ENCODE data around the gene DYNC2LI1.

DYNC2LI1 gene

GRCh38 chr2:43819491-43820163 is 45.8 kb downstream of the DYNC2LI1 start:
- no peak for ATAC-seq

DNA sequence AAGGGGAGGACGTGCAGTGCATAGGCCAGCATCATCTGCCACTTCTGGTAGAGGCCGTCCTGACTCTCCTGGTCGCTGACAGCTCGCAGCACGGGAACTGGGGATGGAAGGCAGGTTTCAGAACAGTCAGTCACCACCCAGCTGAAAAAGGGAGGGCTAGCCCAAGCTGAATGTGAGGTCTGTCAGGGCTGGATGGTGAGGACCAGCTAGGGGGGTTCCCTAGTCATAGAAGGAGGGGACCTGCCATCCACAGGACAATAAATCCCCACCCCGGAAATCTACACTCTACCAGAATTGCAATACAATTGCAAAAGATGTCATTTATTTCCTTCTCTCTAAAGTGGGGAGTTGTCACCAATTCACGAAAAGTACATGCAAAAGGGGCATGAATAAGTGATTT is 49.0 kb downstream of the DYNC2LI1 start:
- no peak for ATAC-seq

GRCh38 chr2:43823751-43824150 is 49.9 kb downstream of the DYNC2LI1 start:
- ATAC-seq, result no peak

DNA sequence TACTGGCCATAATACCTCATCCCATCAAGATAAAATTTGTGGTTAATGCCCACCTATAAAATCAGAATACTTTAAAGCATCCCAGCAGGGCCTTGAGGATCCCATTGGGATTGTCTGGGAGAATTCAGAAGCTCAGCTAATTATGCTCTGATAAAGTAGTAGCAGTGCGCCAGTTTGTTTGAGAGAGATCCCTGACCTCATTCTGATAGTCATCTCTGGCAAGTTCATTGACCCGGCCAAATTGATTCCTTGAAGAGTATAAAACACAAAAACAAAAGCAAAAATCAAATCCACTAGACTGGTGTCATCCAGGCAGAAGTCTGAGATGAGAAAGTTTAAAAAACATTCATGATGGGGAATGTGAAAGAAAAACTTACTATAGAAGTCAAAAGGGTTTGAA is 50.7 kb downstream of the DYNC2LI1 start:
- no peak for ATAC-seq

DNA sequence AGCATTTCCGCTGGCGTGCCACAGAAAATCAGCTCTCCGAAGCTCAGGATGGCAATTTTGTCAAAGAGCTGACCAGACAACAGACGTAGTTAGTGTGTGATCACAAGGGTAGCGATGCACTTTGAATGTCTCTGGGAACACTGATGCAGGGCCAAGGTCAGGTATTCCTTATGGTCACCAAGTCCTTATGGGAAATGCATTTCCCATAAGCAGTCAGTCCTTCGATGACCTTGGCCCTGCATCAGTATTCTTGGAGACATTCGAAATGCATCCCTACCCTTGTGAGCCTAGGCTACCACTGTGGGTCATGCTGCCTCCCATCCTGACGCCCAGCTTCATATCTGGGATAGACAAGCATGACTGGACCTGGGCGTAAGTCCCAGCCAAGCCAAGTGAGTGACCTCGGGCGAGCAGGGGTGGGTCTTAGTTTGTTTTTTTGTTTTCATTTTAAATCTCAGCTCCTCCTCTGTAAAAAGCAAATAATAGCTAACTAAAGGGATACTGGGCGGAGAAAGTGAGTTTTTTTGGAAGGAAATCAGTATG is 51.2 kb downstream of the DYNC2LI1 start:
- no peak for ATAC-seq

- no peak for ATAC-seq
These were observed 52.0 kb downstream of the DYNC2LI1 start for GRCh38 chr2:43825841-43826240.

DNA sequence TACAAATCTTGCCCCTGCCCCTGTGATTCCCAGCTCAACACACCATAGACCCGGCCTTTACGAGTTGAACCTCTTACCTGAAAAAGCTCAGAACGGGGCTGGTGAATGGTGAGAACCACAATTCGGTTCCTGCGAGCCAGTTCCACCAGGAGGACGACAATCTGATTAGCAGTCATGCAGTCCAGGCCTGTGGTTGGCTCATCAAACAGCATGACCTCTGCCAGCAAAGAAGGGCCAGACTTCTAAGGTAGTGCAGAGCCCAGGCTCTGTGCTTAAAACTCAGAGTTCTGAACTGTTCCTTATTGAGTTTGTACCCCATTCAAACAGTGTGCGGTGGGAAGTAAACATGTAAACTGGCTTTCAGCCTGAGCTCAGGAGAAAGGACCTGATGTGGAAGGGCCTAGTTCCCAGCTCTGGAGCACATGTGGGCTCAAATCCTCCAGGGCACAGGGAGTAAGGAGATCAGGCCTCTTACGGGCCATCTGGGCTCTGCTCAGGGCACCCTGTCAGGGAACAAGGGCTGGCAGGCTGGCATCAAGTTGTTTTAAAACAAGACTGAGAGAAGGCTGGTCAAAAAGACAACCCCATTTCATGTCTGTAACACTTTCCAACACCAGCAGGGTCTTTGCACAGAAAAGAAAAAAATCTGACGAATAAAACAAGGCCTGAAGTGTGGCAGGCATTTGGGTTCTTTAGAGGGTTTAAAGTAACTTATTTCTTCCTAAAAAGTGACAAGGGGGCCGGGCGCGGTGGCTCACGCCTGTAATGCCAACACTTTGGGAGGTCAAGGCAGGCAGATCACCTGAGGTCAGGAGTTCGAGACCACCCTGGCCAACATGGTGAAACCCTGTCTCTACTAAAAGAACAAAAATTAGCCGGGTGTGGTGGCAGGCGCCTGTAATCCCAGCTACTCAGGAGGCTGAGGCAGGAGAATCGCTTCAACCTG is 52.7 kb downstream of the DYNC2LI1 start:
- no peak for ATAC-seq

GRCh38 chr2:43831543-43832294 is 57.9 kb downstream of the DYNC2LI1 start:
- no peak for ATAC-seq

- ATAC-seq, result no peak
These were observed 58.6 kb downstream of the DYNC2LI1 start for GRCh38 chr2:43832457-43832856.

GRCh38 chr2:43837033-43837432 is 63.2 kb downstream of the DYNC2LI1 start:
- ATAC-seq, result no peak

- no peak for ATAC-seq
These were observed 64.2 kb downstream of the DYNC2LI1 start for GRCh38 chr2:43837831-43838559.

DNA sequence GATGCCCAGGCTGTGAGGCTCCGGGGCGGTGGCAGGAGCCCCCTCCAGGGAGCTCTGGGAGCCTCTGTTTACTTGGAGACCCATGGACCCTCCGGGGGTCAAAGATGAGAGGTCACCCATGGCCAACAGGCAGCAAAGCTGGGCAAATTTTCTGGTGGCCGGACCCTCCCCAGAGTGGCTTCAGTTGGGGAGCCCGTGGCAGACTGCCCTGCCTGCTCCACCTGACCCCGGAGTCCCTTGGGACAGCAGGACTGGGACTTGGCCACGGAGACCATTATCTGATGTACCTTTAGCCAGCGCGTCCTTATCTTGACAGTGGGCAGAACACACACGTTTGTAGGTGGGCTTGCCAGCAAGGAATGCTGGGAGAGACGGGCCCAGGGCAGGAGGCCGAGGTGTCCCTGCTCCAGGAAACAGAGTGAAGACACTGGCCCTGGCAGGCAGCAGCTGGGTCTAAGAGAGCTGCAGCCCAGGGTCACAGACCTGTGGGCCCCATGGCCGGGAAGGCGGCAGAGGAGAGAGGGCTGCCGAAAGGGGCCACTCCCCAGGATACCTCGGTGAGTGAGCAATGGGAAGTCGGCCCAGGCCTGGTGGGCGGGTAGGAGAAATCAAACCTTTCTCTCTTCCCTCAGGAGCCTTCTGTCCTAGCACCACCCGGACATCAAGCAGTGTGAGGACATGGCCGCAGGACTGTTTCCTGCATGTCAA is 64.9 kb downstream of the DYNC2LI1 start, which contains the start of the genes ABCG5 and ABCG8:
ABCG5 (minus strand) TSS at position 280 of the 708 bp plus-strand sequence; CDS start at position 120, 160 bp downstream.
ABCG8 (plus strand) TSS at position 412 of the 708 bp plus-strand sequence; CDS start at position 495, 83 bp downstream.
- ATAC-seq, result no peak

- no peak for ATAC-seq
These were observed 66.1 kb downstream of the DYNC2LI1 start for GRCh38 chr2:43839776-43840564.

- ATAC-seq, result no peak
These were observed 67.1 kb downstream of the DYNC2LI1 start for GRCh38 chr2:43840965-43841364.

GRCh38 chr2:43841949-43842865 is 68.4 kb downstream of the DYNC2LI1 start:
- no peak for ATAC-seq

DNA sequence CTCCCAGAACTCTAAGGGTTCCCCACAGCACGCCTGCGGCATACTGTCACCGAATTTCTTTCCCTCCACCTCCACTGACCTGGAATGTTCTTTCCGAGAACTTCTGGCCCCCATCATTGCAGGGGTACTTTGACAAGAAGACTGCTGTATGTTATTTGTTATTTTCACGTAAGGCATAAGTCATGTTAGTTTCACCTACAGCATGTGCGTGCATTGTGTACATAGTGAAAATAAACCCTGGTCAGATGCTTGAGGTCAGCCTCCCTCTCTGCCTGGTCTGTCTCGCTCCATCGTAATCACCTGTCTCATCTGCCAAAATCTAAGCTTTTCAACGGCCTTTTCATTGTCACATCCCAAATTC is 69.0 kb downstream of the DYNC2LI1 start:
- ATAC-seq, result no peak

- no peak for ATAC-seq
These were observed 71.3 kb downstream of the DYNC2LI1 start for GRCh38 chr2:43845181-43845580.

DNA sequence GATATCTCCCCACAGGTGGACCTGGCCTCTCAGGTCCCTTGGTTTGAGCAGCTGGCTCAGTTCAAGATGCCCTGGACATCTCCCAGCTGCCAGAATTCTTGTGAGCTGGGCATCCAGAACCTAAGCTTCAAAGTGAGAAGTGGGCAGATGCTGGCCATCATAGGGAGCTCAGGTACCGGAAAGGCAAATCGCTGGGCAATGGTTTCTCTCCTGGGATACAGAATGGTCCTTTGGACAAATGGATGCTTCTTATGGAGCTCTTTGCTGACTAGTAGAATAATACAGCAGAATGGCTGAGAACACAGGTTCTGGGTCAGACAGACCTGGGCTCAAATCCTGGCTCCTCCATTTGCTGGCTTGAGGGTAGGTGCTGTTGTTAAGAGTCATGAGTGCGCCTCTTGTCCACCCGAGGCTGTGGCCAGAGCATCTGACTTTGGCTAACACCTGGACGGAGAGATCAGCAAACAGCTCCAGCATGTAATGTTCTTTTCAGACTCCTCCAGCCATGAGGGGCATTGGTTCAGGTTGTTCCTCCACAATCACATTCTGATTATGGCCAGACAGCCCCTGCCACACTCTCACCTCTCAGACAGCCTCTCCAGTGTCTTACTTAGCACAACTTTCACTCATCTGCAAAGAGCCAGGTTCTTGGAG is 72.4 kb downstream of the DYNC2LI1 start:
- ATAC-seq, result no peak

- no peak for ATAC-seq
These were observed 74.4 kb downstream of the DYNC2LI1 start for GRCh38 chr2:43848214-43848613.

Data from activated CD4-positive, CD25-positive, alpha-beta regulatory T cell treated with anti-CD3 and anti-CD28 coated beads, Interleukin-2, amount 50 U/mL, for 24 hours (primary cell).